Peyer's patch (tissue), 4 donors: Measurements from ENCODE around the gene PPP3CB. TPM values are rescaled to one million over a fixed set of nuclear protein-coding genes. Genes with fewer than 3 reads are reported as not detected.

ENCODE experiments used
- DNase-seq, 3 donors: peaks; one replicate each; pipeline ENCODE4 v3.0.0-alpha.2; 2017 to 2019
- H3K27ac ChIP-seq, 4 donors: fragments of 200-600 bp; sonication (generic); one replicate each; pipeline ENCODE4 v1.5.1; 2016 to 2019
- H3K27me3 ChIP-seq, 2 donors: fragments of 200-600 bp; sonication (generic); one replicate each; pipeline ENCODE4 v1.5.1; 2019
- H3K36me3 ChIP-seq, 3 donors: fragments of 200-600 bp; sonication (generic); one replicate each; pipeline ENCODE4 v1.5.1; 2016 to 2019
- H3K4me1 ChIP-seq, 4 donors: fragments of 200-600 bp; sonication (generic); one replicate each; pipeline ENCODE4 v1.5.1; 2016 to 2019
- H3K4me3 ChIP-seq, 4 donors: fragments of 200-600 bp; sonication (generic); 1 replicate in 3 of 4; 2 replicates in 1 of 4; pipeline ENCODE4 v1.5.1; 2016 to 2019; ENCODE audit warnings: mild to moderate bottlenecking in 1 of 4
- H3K9me3 ChIP-seq, 4 donors: fragments of 200-600 bp; sonication (generic); one replicate each; pipeline ENCODE4 v1.5.1; 2016 to 2019; ENCODE audit warnings: mild to moderate bottlenecking in 1 of 4
- CTCF ChIP-seq, 6 experiments: fragments of 450-650 bp in 4 of 6; fragments of 200-600 bp in 2 of 6; sonication (generic) in 1 of 6; IDR thresholded peaks; one replicate each; pipeline ENCODE4 v1.5.1; 2017 to 2019; ENCODE audit warnings: antibody characterized with exemption in 6 of 6, mild to moderate bottlenecking in 3 of 6, moderate library complexity in 1 of 6
- POLR2A ChIP-seq, 2 donors: fragments of 450-650 bp; IDR thresholded peaks; one replicate each; pipeline ENCODE4 v1.5.1; 2017; ENCODE audit warnings: antibody characterized with exemption in 2 of 2, mild to moderate bottlenecking in 2 of 2, moderate library complexity in 2 of 2
- total RNA-seq, 4 donors: library from RNA; depleted of rRNA; stranded (reverse); fragments of >200 nt; gene quantifications; one replicate each; pipeline ENCODE4 v1.1.0, GENCODE V29; 2016

PPP3CB gene
- total RNA-seq, 4 donors from 2014 or later, result 28.2 to 42.0 (median 32.4) TPM

GRCh38 chr10:73465978-73466726, 29.7 kb downstream of the PPP3CB start:
- Histone ChIP-seq H3K36me3 (peaks cover 0 to 65% (median 0%) of the 10 kb centered on the region in 3 donors), H3K27me3 (no peaks in the 10 kb centered on the region), H3K27ac (no peak overlapping the region), H3K9me3 (no peaks in the 10 kb centered on the region), H3K4me1 (no peaks in the 10 kb centered on the region), H3K4me3 (no peak overlapping the region)
- no peak for DNase-seq
- TF ChIP-seq CTCF (IDR thresholded peaks at IDR 0.05) (no peak), POLR2A (IDR thresholded peaks at IDR 0.05) (no peak)

GRCh38 chr10:73460897-73461296, 34.9 kb downstream of the PPP3CB start:
- Histone ChIP-seq H3K27ac (no peak overlapping the region), H3K36me3 (peaks cover 0 to 21% (median 0%) of the 10 kb centered on the region in 3 donors), H3K4me1 (no peaks in the 10 kb centered on the region), H3K9me3 (no peaks in the 10 kb centered on the region), H3K27me3 (no peaks in the 10 kb centered on the region), H3K4me3 (no peak overlapping the region)
- DNase-seq, result no peak
- TF ChIP-seq POLR2A (IDR thresholded peaks at IDR 0.05) (no peak), CTCF (IDR thresholded peaks at IDR 0.05) (no peak)

- H3K27me3 ChIP-seq, result no peaks in the 10 kb centered on the region
- peaks cover 0 to 12% (median 0%) of the 10 kb centered on the region in 3 donors for H3K36me3 ChIP-seq
- H3K4me1 ChIP-seq, result no peaks in the 10 kb centered on the region
- H3K4me3 ChIP-seq, result no peak overlapping the region
- no peak for DNase-seq
- H3K27ac ChIP-seq, result no peak overlapping the region
- TF ChIP-seq CTCF (IDR thresholded peaks at IDR 0.05), result no peak
- H3K9me3 ChIP-seq, result no peaks in the 10 kb centered on the region
Observed at GRCh38 chr10:73459683-73460314, 36.0 kb downstream of the PPP3CB start.

DNA sequence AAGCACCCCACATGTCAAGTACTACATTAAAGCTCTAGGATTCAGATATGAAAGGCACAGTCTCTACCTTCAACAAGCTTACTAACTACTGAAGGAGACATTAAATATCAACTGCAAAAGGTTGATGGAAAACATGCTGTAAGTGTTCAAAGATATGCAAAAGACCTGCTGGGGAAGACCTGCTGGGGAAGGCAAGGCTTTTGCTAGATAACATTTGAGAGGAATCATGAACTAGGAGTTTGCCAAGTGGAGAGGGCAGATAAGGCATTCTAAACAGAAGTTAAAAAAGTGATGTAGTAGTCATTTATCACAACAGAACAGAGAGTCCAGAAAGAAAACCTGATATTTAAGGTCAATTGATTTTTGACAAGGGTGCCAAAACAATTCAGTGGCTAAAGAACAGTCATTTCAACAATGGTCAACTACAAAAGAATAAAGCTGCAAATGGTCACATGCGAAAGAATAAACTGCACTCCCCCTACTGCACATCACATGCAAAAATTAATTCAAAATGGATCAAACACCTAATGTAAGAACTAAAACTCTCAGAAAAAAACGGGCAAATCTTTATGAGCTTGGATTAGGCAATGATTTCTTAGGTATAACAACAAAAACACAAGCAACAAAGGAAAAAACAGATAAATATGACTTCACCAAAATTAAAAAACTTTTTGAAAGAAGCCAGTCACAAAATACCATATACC, 39.5 kb downstream of the PPP3CB start:
- Histone ChIP-seq H3K27ac (no peak overlapping the region), H3K36me3 (peaks cover 0 to 19% (median 0%) of the 10 kb centered on the region in 3 donors), H3K27me3 (no peaks in the 10 kb centered on the region), H3K4me3 (no peak overlapping the region), H3K4me1 (no peaks in the 10 kb centered on the region), H3K9me3 (no peaks in the 10 kb centered on the region)
- DNase-seq, result no peak
- TF ChIP-seq POLR2A (IDR thresholded peaks at IDR 0.05) (no peak), CTCF (IDR thresholded peaks at IDR 0.05) (no peak)

- Histone ChIP-seq H3K27me3 (no peaks in the 10 kb centered on the region), H3K36me3 (peaks cover 0 to 39% (median 0%) of the 10 kb centered on the region in 3 donors), H3K27ac (no peak overlapping the region), H3K4me3 (no peak overlapping the region), H3K4me1 (no peaks in the 10 kb centered on the region), H3K9me3 (no peaks in the 10 kb centered on the region)
- DNase-seq, result no peak
- TF ChIP-seq POLR2A (IDR thresholded peaks at IDR 0.05) (no peak), CTCF (IDR thresholded peaks at IDR 0.05) (no peak)
Observed at GRCh38 chr10:73449113-73449512, 46.7 kb downstream of the PPP3CB start.
